WTC11 (cell line): ENCODE measurements around the gene MYO16. TPM values are rescaled to one million over a fixed set of nuclear protein-coding genes. Genes with fewer than 3 reads are reported as not detected.

Experiments
- ATAC-seq: fragments of 200-7000 bp; cut with Tn5 transposase; 2 replicates; pipeline ENCODE4 v1.10.0; 2021; ENCODE audit warnings: mild to moderate bottlenecking, moderate library complexity
- CTCF ChIA-PET: fragments of 300-600 bp; sonication (Branson Sonifier 250); formaldehyde crosslinking; loops from one replicate; lab custom pipeline; 2021; ENCODE audit warnings: antibody characterized with exemption; lab: Charles Lee
- POLR2A ChIA-PET: fragments of 350-600 bp; sonication (Branson Sonifier 250); formaldehyde crosslinking; loops from one replicate; lab custom pipeline; 2021; ENCODE audit warnings: antibody characterized with exemption; lab: Charles Lee
- DNase-seq: peaks from one replicate; pipeline ENCODE4 v3.0.0; 2021; ENCODE audit warnings: low spot score
- H3K27ac Mint-ChIP-seq: 2 replicates; pipeline ENCODE4 v1.8.0; 2021; ENCODE audit warnings: mixed read lengths
- H3K27me3 Mint-ChIP-seq: 2 replicates; pipeline ENCODE4 v1.8.0; 2021; ENCODE audit warnings: low read depth, mild to moderate bottlenecking, moderate library complexity, mixed read lengths
- H3K36me3 Mint-ChIP-seq: 2 replicates; pipeline ENCODE4 v1.8.0; 2021; ENCODE audit warnings: mixed read lengths
- H3K4me1 Mint-ChIP-seq: 2 replicates; pipeline ENCODE4 v1.8.0; 2022; ENCODE audit warnings: mixed read lengths
- H3K4me3 Mint-ChIP-seq: 2 replicates; pipeline ENCODE4 v1.8.0; 2021; ENCODE audit warnings: mild to moderate bottlenecking, moderate library complexity, mixed read lengths
- H3K9me3 Mint-ChIP-seq: 2 replicates; pipeline ENCODE4 v1.8.0; 2021; ENCODE audit warnings: mixed read lengths
- ATF3 ChIP-seq: sonication (generic); formaldehyde crosslinking; conservative IDR thresholded peaks from 2 replicates; pipeline ENCODE4 v1.8.1; 2022; ENCODE audit warnings: mild to moderate bottlenecking, missing genetic modification reagents
- ATF6 ChIP-seq: sonication (generic); formaldehyde crosslinking; IDR thresholded peaks from 2 replicates; pipeline ENCODE4 v1.8.1; 2023; ENCODE audit warnings: mild to moderate bottlenecking, missing genetic modification reagents
- CBFB ChIP-seq: sonication (generic); formaldehyde crosslinking; IDR thresholded peaks from 2 replicates; pipeline ENCODE4 v1.8.1; 2022; ENCODE audit warnings: mild to moderate bottlenecking, low read depth, missing genetic modification reagents
- CREB1 ChIP-seq: sonication (generic); formaldehyde crosslinking; IDR thresholded peaks from 2 replicates; pipeline ENCODE4 v1.8.0; 2023; ENCODE audit warnings: mild to moderate bottlenecking, missing genetic modification reagents
- FOXK1 ChIP-seq: sonication (generic); formaldehyde crosslinking; IDR thresholded peaks from 2 replicates; pipeline ENCODE4 v1.8.0; 2022; ENCODE audit warnings: mild to moderate bottlenecking, moderate library complexity, missing genetic modification reagents
- JUN ChIP-seq: sonication (generic); formaldehyde crosslinking; IDR thresholded peaks from 2 replicates; pipeline ENCODE4 v1.8.0; 2023; ENCODE audit warnings: mild to moderate bottlenecking, missing genetic modification reagents
- KAT7 ChIP-seq: sonication (generic); formaldehyde crosslinking; IDR thresholded peaks from 2 replicates; pipeline ENCODE4 v1.8.1; 2023; ENCODE audit warnings: missing genetic modification reagents, mild to moderate bottlenecking, borderline replicate concordance
- MAX ChIP-seq: sonication (generic); formaldehyde crosslinking; IDR thresholded peaks from 2 replicates; pipeline ENCODE4 v1.8.0; 2022; ENCODE audit warnings: mild to moderate bottlenecking, missing genetic modification reagents
- MLX ChIP-seq: sonication (generic); formaldehyde crosslinking; IDR thresholded peaks from 2 replicates; pipeline ENCODE4 v1.8.1; 2023; ENCODE audit warnings: mild to moderate bottlenecking, missing genetic modification reagents, moderate library complexity
- NFATC4 ChIP-seq: fragments of 250-450 bp; sonication (Bioruptor Pico); IDR thresholded peaks from 2 replicates; pipeline ENCODE4 v1.9.0; 2021; ENCODE audit warnings: mild to moderate bottlenecking
- NFYB ChIP-seq: sonication (generic); formaldehyde crosslinking; conservative IDR thresholded peaks from 2 replicates; pipeline ENCODE4 v1.8.0; 2022; ENCODE audit warnings: low read depth, missing genetic modification reagents
- NR2C2 ChIP-seq: sonication (generic); formaldehyde crosslinking; IDR thresholded peaks from 2 replicates; pipeline ENCODE4 v1.8.0; 2022; ENCODE audit warnings: mild to moderate bottlenecking, missing genetic modification reagents
- PREB ChIP-seq: sonication (generic); formaldehyde crosslinking; IDR thresholded peaks from 2 replicates; pipeline ENCODE4 v1.8.1; 2022; ENCODE audit warnings: mild to moderate bottlenecking, missing genetic modification reagents, moderate library complexity, borderline replicate concordance
- PRRX2 ChIP-seq: fragments of 250-450 bp; sonication (Bioruptor Pico); IDR thresholded peaks from 2 replicates; pipeline ENCODE4 v1.8.0; 2021; ENCODE audit warnings: mild to moderate bottlenecking
- RORB ChIP-seq: fragments of 250-450 bp; sonication (Bioruptor Pico); IDR thresholded peaks from 2 replicates; pipeline ENCODE4 v1.9.0; 2021; ENCODE audit warnings: mild to moderate bottlenecking
- TEAD1 ChIP-seq: sonication (generic); formaldehyde crosslinking; IDR thresholded peaks from 2 replicates; pipeline ENCODE4 v1.8.0; 2022; ENCODE audit warnings: mild to moderate bottlenecking, missing genetic modification reagents
- TP53 ChIP-seq: sonication (generic); formaldehyde crosslinking; IDR thresholded peaks from 2 replicates; pipeline ENCODE4 v1.8.1; 2023; ENCODE audit warnings: mild to moderate bottlenecking, missing genetic modification reagents
- ZBTB21 ChIP-seq: sonication (generic); formaldehyde crosslinking; IDR thresholded peaks from 2 replicates; pipeline ENCODE4 v1.8.1; 2023; ENCODE audit warnings: mild to moderate bottlenecking, missing genetic modification reagents, borderline replicate concordance
- ZBTB43 ChIP-seq: sonication (generic); formaldehyde crosslinking; IDR thresholded peaks from 2 replicates; pipeline ENCODE4 v1.8.1; 2023; ENCODE audit warnings: mild to moderate bottlenecking, missing genetic modification reagents
- ZNF281 ChIP-seq: sonication (generic); formaldehyde crosslinking; IDR thresholded peaks from 2 replicates; pipeline ENCODE4 v1.8.0; 2023; ENCODE audit warnings: mild to moderate bottlenecking, missing genetic modification reagents
- ZNF396 ChIP-seq: fragments of 250-450 bp; sonication (Bioruptor Pico); IDR thresholded peaks from 2 replicates; pipeline ENCODE4 v1.8.0; 2021; ENCODE audit warnings: mild to moderate bottlenecking, moderate library complexity, borderline replicate concordance
- ZNF416 ChIP-seq: fragments of 250-450 bp; sonication (Bioruptor Pico); IDR thresholded peaks from 2 replicates; pipeline ENCODE4 v1.9.0; 2021; ENCODE audit warnings: mild to moderate bottlenecking, inconsistent platforms
- ZSCAN18 ChIP-seq: fragments of 250-450 bp; sonication (Bioruptor Pico); IDR thresholded peaks from 2 replicates; pipeline ENCODE4 v2.1.2; 2022; ENCODE audit warnings: mild to moderate bottlenecking, moderate library complexity
- total RNA-seq: library from RNA; stranded (reverse); gene quantifications from 3 replicates; pipeline ENCODE4 v1.2.3, GENCODE V29; 2021

Gene MYO16
- total RNA-seq, 1 experiment from 2014 or later = 0.09 TPM

- TF ChIP-seq JUN (CRISPR knock-in tag) (no peak), CREB1 (CRISPR knock-in tag) (no peak), ZNF281 (CRISPR knock-in tag) (no peak), ATF6 (CRISPR knock-in tag) (no peak), TEAD1 (CRISPR knock-in tag) (no peak), TP53 (CRISPR knock-in tag) (no peak), FOXK1 (CRISPR knock-in tag) (no peak), PRRX2 (no peak), MAX (CRISPR knock-in tag) (no peak), NFYB (CRISPR knock-in tag) (no peak), KAT7 (CRISPR knock-in tag) (no peak), MLX (no peak)
- Mint-ChIP-seq H3K27ac (no peak overlapping the region), H3K4me3 (no peak overlapping the region), H3K4me1 (no peaks in the 10 kb centered on the region), H3K9me3 (no peaks in the 10 kb centered on the region), H3K36me3 (no peaks in the 10 kb centered on the region), H3K27me3 (no peaks in the 10 kb centered on the region)
- CTCF ChIA-PET = no interaction called here
- ATAC-seq = no peak
- no peak for DNase-seq
- POLR2A ChIA-PET = interaction anchor here (0.6 kb wide), 1 partner anchor 69 kb away, joined by 3 read pairs; no protein-coding TSS in a partner anchor
Observed at GRCh38 chr13:108752276-108752675, 122.9 kb downstream of the MYO16 start.

GRCh38 chr13:108755083-108755482 is 125.7 kb downstream of the MYO16 start:
- H3K4me3 Mint-ChIP-seq = no peak overlapping the region
- POLR2A ChIA-PET = no interaction called here
- CTCF ChIA-PET = no interaction called here
- DNase-seq = no peak
- no peaks in the 10 kb centered on the region for H3K9me3 Mint-ChIP-seq
- H3K4me1 Mint-ChIP-seq = no peaks in the 10 kb centered on the region
- ATAC-seq = no peak
- no peak overlapping the region for H3K27ac Mint-ChIP-seq
- no peaks in the 10 kb centered on the region for H3K27me3 Mint-ChIP-seq
- no peak for TF ChIP-seq CREB1 (CRISPR knock-in tag)
- TF ChIP-seq PREB (CRISPR knock-in tag) = no peak
- TF ChIP-seq ATF3 (CRISPR knock-in tag) = no peak
- TF ChIP-seq NR2C2 (CRISPR knock-in tag) = no peak
- TF ChIP-seq RORB (CRISPR knock-in tag) = no peak
- TF ChIP-seq ZNF396 (CRISPR knock-in tag) = no peak
- no peak for TF ChIP-seq NFATC4 (CRISPR knock-in tag)
- no peak for TF ChIP-seq CBFB (CRISPR knock-in tag)
- TF ChIP-seq ZNF281 (CRISPR knock-in tag) = no peak
- TF ChIP-seq ZNF416 (CRISPR knock-in tag) = no peak
- TF ChIP-seq TP53 (CRISPR knock-in tag) = no peak
- no peak for TF ChIP-seq ZBTB21
- TF ChIP-seq ZBTB43 (CRISPR knock-in tag) = no peak
- TF ChIP-seq ZSCAN18 = no peak
- H3K36me3 Mint-ChIP-seq = no peaks in the 10 kb centered on the region
